K562 (cell line): ENCODE data around the gene COL16A1. TPM values are rescaled to one million over a fixed set of nuclear protein-coding genes. Genes with fewer than 3 reads are reported as not detected.

Experiments used
- ATAC-seq: fragments of 200-7000 bp; cut with Tn5 transposase; 3 replicates; pipeline ENCODE4 v1.9.1; 2020; ENCODE audit warnings: moderate library complexity
- BruUV-seq: library from RNA; stranded (reverse); fragments of 400-500 nt; replicated peaks from 2 replicates; lab custom pipeline; 2021; lab: Mats Ljungman, UMichigan
- CTCF ChIA-PET: fragments of 300-600 bp; formaldehyde crosslinking; extraction: SDS; loops from one replicate; lab custom pipeline; 2021; ENCODE audit warnings: low intra/inter-chr PET ratio; lab: Yijun Ruan, JAX
- POLR2A ChIA-PET: fragments of 300-600, 350-650 bp; sonication (Branson Sonifier 250); formaldehyde crosslinking; extraction: SDS; loops from one replicate; lab custom pipeline; 2021; ENCODE audit warnings: antibody characterized with exemption, inconsistent platforms; lab: Yijun Ruan, JAX
- DNase-seq, 4 experiments: peaks; one replicate each; pipeline versions ENCODE4 v3.0.0 to v3.0.0-alpha.2; 2011 to 2018; ENCODE audit warnings: low spot score in 3 of 4, mixed read lengths in 3 of 4; ENCODE audit errors: extremely low read depth in 1 of 4
- FAIRE-seq: peaks from 2 replicates; lab custom pipeline; 2011; peaks lifted over from hg19 to GRCh38; lab: Jason Lieb, UNC
- H2AFZ ChIP-seq: 2 replicates; pipeline ENCODE4 v1.6.0; 2011; ENCODE audit warnings: low read depth, low read length, control low read depth, inconsistent platforms
- H3K27ac ChIP-seq: fragments of 200-600 bp; 3 replicates; pipeline ENCODE4 v1.8.0; 2011; ENCODE audit warnings: low read depth, mild to moderate bottlenecking, control low read depth, inconsistent platforms, low read length, moderate library complexity, mixed read lengths; ENCODE audit errors: extremely low read depth
- H3K27me3 ChIP-seq, 2 experiments: fragments of 300-600 bp in 1 of 2; 2 replicates in 1 of 2; 3 replicates in 1 of 2; pipeline versions ENCODE4 v1.6.0 to v1.8.0; 2011; ENCODE audit warnings: inconsistent platforms in 2 of 2, low read length in 2 of 2, mild to moderate bottlenecking in 1 of 2, mixed read lengths in 1 of 2, moderate library complexity in 1 of 2; ENCODE audit not compliant: control insufficient read depth in 2 of 2, insufficient read depth in 2 of 2
- H3K36me3 ChIP-seq: fragments of 300-600 bp; 3 replicates; pipeline ENCODE4 v1.8.0; 2011; ENCODE audit warnings: mild to moderate bottlenecking, low read length, inconsistent platforms; ENCODE audit not compliant: control insufficient read depth, insufficient read depth
- H3K4me1 ChIP-seq, 2 experiments: fragments of 200-600 bp in 1 of 2; replicated peaks in 1 of 2; 2 replicates in 1 of 2; 3 replicates in 1 of 2; pipeline versions ENCODE4 v1.5.1 to v1.8.0; 2011; ENCODE audit warnings: inconsistent platforms in 2 of 2, low read length in 2 of 2, mild to moderate bottlenecking in 1 of 2, mixed read lengths in 1 of 2, moderate library complexity in 1 of 2; ENCODE audit not compliant: control insufficient read depth in 2 of 2, insufficient read depth in 2 of 2
- H3K4me2 ChIP-seq: 2 replicates; pipeline ENCODE4 v1.6.1; 2011; ENCODE audit warnings: low read length, control low read depth, inconsistent platforms, mixed read lengths; ENCODE audit not compliant: insufficient read depth
- H3K4me3 ChIP-seq: fragments of 200-600 bp; sonication (generic), shearing (Covaris generic); 2 replicates; pipeline ENCODE4 v1.5.1; 2016; ENCODE audit warnings: control low read depth, inconsistent platforms
- H3K79me2 ChIP-seq: fragments of 200-600 bp; 3 replicates; pipeline ENCODE4 v1.8.0; 2011; ENCODE audit warnings: low read length, inconsistent platforms; ENCODE audit not compliant: control insufficient read depth, insufficient read depth
- H3K9ac ChIP-seq, 2 experiments: 2 replicates each; pipeline versions ENCODE4 v1.6.0 to v1.6.1; 2011; ENCODE audit warnings: low read depth in 2 of 2, low read length in 2 of 2, control low read depth in 1 of 2, inconsistent platforms in 1 of 2, mild to moderate bottlenecking in 1 of 2, mixed read lengths in 1 of 2; ENCODE audit not compliant: insufficient read depth in 1 of 2
- H3K9me1 ChIP-seq: one replicate; pipeline ENCODE4 v1.6.0; 2011; ENCODE audit warnings: inconsistent platforms, mild to moderate bottlenecking, low read length, moderate library complexity; ENCODE audit not compliant: control insufficient read depth, insufficient read depth
- H3K9me3 ChIP-seq: replicated peaks from 2 replicates; pipeline ENCODE4 v1.5.1; 2011; ENCODE audit warnings: low read depth, low read length, inconsistent platforms; ENCODE audit not compliant: control insufficient read depth, insufficient read depth
- H4K20me1 ChIP-seq: replicated peaks from 2 replicates; pipeline ENCODE4 v1.6.1; 2011; ENCODE audit warnings: low read length, inconsistent platforms, mixed read lengths; ENCODE audit not compliant: control insufficient read depth, insufficient read depth
- ARID2 ChIP-seq: fragments of 450-650 bp; IDR thresholded peaks from 2 replicates; pipeline ENCODE4 v1.6.1; 2017; ENCODE audit warnings: antibody characterized with exemption, mild to moderate bottlenecking
- CREBBP ChIP-seq: IDR thresholded peaks from one replicate; pipeline ENCODE4 v1.6.1; 2012; ENCODE audit warnings: low read depth, mild to moderate bottlenecking, control low read depth, inconsistent platforms, low read length
- DEAF1 ChIP-seq: fragments of 450-650 bp; formaldehyde crosslinking; IDR thresholded peaks from 2 replicates; pipeline ENCODE4 v1.4.0; 2020; ENCODE audit warnings: mild to moderate bottlenecking, moderate library complexity
- EP300 ChIP-seq: IDR thresholded peaks from 2 replicates; pipeline ENCODE4 v1.6.1; 2012; ENCODE audit warnings: low read length, improper control_type of control experiment
- GTF2F1 ChIP-seq: IDR thresholded peaks from 2 replicates; pipeline ENCODE4 v1.6.1; 2011; ENCODE audit warnings: low read depth, low read length, improper control_type of control experiment
- HDAC3 ChIP-seq: fragments of 450-650 bp; IDR thresholded peaks from 2 replicates; pipeline ENCODE4 v1.6.1; 2018; ENCODE audit warnings: borderline replicate concordance, mild to moderate bottlenecking, moderate library complexity; ENCODE audit not compliant: partially characterized antibody
- IRF9 ChIP-seq: fragments of 450-650 bp; IDR thresholded peaks from 2 replicates; pipeline ENCODE4 v1.6.1; 2016; ENCODE audit warnings: missing biosample characterization, missing genetic modification characterization
- MEIS2 ChIP-seq: fragments of 450-650 bp; IDR thresholded peaks from 2 replicates; pipeline ENCODE4 v1.6.1; 2014; ENCODE audit warnings: mild to moderate bottlenecking; ENCODE audit not compliant: partially characterized antibody
- PYGO2 ChIP-seq: fragments of 450-650 bp; IDR thresholded peaks from 2 replicates; pipeline ENCODE4 v1.6.1; 2016; ENCODE audit warnings: mild to moderate bottlenecking, missing genetic modification characterization, moderate library complexity, missing compliant biosample characterization
- SMARCA5 ChIP-seq: fragments of 450-650 bp; IDR thresholded peaks from 2 replicates; pipeline ENCODE4 v1.6.1; 2016
- TBP ChIP-seq: optimal IDR thresholded peaks from 2 replicates; pipeline ENCODE3; 2011; ENCODE audit warnings: low read depth, low read length, improper control_type of control experiment
- WGBS: fragments of 100-300 bp; shearing (Covaris generic); methylation state at CpG from one replicate; pipeline ENCODE4 v1.1.6; 2016; ENCODE audit warnings: low coverage, mixed read lengths; ENCODE audit not compliant: insufficient coverage; ENCODE audit errors: missing lambda C conversion rate; 5-methylcytosine and 5-hydroxymethylcytosine counted together
- in situ Hi-C: fragments of 300-500 bp; cut with MboI; formaldehyde crosslinking; loops from 4 replicates; pipeline ENCODE4 v1.15.0; 2018; ENCODE audit warnings: inconsistent platforms, mixed read lengths
- intact Hi-C: fragments of 100-400 bp; cut with micrococcal nuclease; formaldehyde crosslinking; loops from 2 replicates; pipeline ENCODE4 v1.14.2; 2022
- polyA plus RNA-seq, 8 experiments: library from polyadenylated mRNA; depleted of rRNA in 4 of 8; stranded (reverse) in 5 of 8; unstranded in 3 of 8; fragments of >200 nt; fragmentation: Nextera tagmentation in 2 of 8; fragmentation: Illumina TruSeq in 1 of 8; extraction: Ambion mirVana in 2 of 8; extraction: Trizol in 1 of 8; gene quantifications; 2 replicates each; pipeline versions ENCODE4 v1.2.1 to v1.2.3, GENCODE V29; 2011 to 2014; ENCODE audit warnings: inconsistent platforms in 1 of 8, missing spikeins in 1 of 8
- total RNA-seq, 7 experiments: library from RNA; depleted of rRNA in 6 of 7; stranded (reverse); fragments of >200 nt in 6 of 7; fragmentation: Illumina TruSeq in 2 of 7; extraction: Trizol in 2 of 7; gene quantifications; 2 replicates each; pipeline versions ENCODE4 v1.2.1 to v1.2.3, GENCODE V29; 2011 to 2021; ENCODE audit warnings: low replicate concordance in 1 of 7
- TF ChIP-seq, protein P1 (sequence below): sonication (generic); formaldehyde crosslinking; IDR thresholded peaks from 2 replicates; pipeline ENCODE4 v1.4.0; 2020; ENCODE audit warnings: mild to moderate bottlenecking, missing genetic modification reagents

COL16A1 gene
- total and polyA plus RNA-seq, 9 of the 15 experiments (the other 6 are each of a cell fraction or from before 2014, with no cell fraction given) = 0.11 to 0.60 (median 0.11) TPM; not detected in 6

DNA sequence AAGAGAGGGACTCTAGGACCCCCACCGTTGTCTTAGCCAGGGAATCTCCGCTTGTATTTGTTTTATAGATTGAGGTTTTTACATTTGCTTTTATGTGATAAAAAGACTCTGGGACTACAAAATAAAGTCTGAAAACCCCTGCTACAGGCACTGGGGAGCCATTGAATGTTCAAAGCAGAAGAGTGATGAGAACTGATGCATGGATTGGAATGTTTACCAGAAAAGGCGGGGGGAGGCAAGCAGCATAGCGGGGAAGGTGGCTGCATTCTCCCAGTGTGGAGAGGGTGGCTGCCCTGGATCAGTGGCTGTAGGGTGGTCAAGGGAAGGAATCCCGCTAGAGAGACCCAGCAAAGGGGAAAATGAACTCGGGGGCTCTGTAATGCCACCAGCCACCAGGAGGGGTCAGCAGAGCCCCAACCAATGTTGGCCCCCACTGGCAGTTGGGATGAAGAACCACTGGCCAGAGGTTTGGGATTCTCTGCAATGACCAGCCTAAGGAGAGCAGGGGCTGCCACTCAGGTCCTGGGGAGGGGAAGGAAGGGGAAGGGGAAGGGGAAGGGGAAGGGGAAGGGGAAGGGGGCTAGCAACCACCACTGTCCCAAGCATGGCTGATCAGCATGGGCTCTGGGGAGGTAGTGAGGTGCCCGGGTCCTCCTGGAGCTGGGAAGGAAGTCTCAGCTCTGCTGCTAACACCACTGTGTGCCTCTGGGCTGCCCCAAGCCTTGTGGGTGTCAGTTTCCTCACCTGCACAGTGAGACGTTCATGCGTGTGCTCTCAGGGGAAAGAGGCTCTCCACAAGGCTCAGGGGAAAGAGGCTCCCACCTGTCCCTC is 40.0 kb downstream of the COL16A1 start:
- Histone ChIP-seq H3K4me1 (peaks cover 0 to 9% of the 10 kb centered on the region in 2 experiments; a peak in 1 of 5 replicates), H2AFZ (no peak overlapping the region), H3K79me2 (no peaks in the 10 kb centered on the region), H3K27me3 (peaks cover 14 to 78% of the 10 kb centered on the region in 2 experiments; a peak in 4 of 5 replicates), H3K36me3 (no peaks in the 10 kb centered on the region), H3K9me3 (no peaks in the 10 kb centered on the region), H3K27ac (no peak overlapping the region), H4K20me1 (peaks cover 16% of the 10 kb centered on the region; the same call in 1 of the 2 replicates), H3K9me1 (no peaks in the 10 kb centered on the region), H3K4me2 (no peak overlapping the region), H3K4me3 (no peak overlapping the region), H3K9ac (peak overlapping the region in 1 of 2 experiments; percentile 38; a peak in 1 of 4 replicates)
- ChIA-PET POLR2A (interaction anchor here (0.7 to 1.8 kb wide), 3 partner anchors 13 to 125 kb away, joined by 4 to 5 read pairs (median 5); no protein-coding TSS in a partner anchor), CTCF (interaction anchor here (0.6 to 3.6 kb wide), 9 partner anchors 41 to 301 kb away, joined by 3 to 46 read pairs (median 4); no protein-coding TSS in a partner anchor)
- WGBS = 2% methylated on average over 9 of the region's 9 CpGs
- no TSS peak for BruUV-seq
- intact Hi-C loops (loop anchor here (1.0 to 5.0 kb wide), 5 partner anchors 41 to 748 kb away; partner anchors contain the start of gene COL16A1), in situ Hi-C loops (no loop called here)
- DNase-seq = peak; percentile 70 to 91 (median 88)
- peak; percentile 79 for ATAC-seq
- peak; percentile 96 for FAIRE-seq
- TF ChIP-seq EP300 = 0 out of 2 replicates have a peak, but pooled peaks have one; percentile 27
- TF ChIP-seq MEIS2 = no peak
- TF ChIP-seq CREBBP = no peak
- TF ChIP-seq SMARCA5 = 0 out of 2 replicates have a peak, but pooled peaks have one; percentile 24
- TF ChIP-seq HDAC3 = no peak
- peak; percentile 82; the same call in 1 of the 2 replicates for TF ChIP-seq ARID2
- no peak for TF ChIP-seq IRF9 (tag)
- TF ChIP-seq TBP = no peak
- no peak for TF ChIP-seq PYGO2 (tag)
- no peak for TF ChIP-seq GTF2F1
- TF ChIP-seq DEAF1 (CRISPR knock-in tag) = peak; percentile 89
- TF ChIP-seq, protein P1, sequence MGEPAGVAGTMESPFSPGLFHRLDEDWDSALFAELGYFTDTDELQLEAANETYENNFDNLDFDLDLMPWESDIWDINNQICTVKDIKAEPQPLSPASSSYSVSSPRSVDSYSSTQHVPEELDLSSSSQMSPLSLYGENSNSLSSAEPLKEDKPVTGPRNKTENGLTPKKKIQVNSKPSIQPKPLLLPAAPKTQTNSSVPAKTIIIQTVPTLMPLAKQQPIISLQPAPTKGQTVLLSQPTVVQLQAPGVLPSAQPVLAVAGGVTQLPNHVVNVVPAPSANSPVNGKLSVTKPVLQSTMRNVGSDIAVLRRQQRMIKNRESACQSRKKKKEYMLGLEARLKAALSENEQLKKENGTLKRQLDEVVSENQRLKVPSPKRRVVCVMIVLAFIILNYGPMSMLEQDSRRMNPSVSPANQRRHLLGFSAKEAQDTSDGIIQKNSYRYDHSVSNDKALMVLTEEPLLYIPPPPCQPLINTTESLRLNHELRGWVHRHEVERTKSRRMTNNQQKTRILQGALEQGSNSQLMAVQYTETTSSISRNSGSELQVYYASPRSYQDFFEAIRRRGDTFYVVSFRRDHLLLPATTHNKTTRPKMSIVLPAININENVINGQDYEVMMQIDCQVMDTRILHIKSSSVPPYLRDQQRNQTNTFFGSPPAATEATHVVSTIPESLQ (CRISPR knock-in tag) = no peak
